Ecto neural progenitor cell (in vitro differentiated cells): ENCODE results near the gene ADAT2.

Experiments used
- DNase-seq: peaks from one replicate; pipeline ENCODE4 v3.0.0-alpha.2; 2018; ENCODE audit warnings: low spot score

Gene ADAT2

DNA sequence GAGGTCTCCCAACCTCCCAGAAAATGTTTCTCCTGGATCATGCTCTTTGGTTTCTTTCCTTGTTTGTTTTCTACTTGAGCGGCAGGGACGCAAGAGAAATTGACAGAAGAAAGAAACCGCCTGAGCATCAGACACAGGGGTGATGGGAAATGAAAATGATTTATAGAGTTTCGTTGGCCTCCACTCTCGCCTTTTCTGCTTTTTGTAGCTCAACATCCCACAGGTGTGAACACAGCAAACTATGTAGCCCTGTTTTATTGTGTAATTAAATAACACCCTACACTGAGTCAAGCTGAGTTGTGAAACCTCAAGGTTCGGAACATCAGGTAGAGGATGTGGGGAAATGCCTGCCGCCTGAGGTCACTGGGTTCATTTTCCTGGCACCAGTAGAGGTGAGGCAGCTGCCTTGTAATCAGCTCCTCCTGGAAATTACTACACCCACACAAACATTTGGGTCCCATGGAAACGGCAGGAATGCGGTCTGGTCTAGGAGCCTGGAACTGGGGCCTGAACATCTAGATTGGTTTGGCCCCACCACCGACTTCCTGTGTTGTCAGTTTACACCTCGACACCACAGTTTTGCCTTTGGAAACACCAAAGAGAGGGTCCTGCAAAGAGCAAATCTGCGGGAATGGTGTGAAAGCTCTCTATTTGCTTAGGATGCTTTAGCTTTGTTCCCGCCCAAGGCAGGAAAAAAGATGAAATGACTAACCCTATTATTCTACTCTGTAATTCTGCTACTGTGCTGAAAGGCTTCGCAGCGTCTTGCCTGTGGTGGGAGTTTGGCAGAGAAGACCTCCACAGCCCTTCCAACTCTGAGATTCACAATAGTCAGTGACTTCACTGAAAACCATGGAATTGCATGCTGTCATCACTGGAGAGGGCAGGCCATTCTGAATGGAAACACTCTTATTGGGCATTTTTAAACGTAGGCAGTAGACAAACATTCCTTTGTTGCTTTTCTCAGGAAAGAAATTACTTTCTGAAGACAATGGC is 53.0 kb downstream of the ADAT2 start:
- no peak for DNase-seq

DNA sequence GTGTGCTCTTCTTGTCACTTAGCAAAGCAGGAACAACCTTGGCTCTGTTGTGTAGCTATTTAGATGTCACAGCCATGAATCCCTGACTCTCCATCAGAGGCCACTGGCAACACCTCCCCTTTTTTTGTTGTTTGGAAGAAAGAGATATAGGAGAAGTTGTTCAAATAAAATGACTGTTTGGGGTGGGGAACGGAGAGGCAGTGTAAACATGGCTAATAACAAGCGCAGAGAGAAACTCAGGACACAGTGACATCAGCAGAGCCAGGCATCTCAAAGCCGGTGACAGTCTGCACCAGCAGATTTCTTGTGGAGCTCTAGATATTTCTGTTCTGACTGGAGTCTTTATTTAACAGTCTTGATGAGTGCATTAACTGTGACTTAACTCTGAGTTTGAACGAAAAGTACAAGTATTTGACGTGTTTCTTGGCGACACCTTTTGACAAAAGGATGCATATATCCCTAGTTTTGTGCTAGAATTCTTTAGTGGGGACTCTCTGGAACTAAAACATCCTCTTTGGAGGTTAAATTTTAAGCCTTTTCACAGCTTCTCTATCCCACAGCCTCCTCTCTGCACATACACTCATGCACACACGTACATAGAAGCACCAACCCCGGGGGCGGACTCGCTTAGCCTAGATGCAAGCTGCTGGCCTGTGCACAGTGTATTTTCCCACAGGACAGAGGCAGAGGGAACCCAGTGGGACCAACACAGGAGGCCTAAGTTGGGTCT is 53.8 kb downstream of the ADAT2 start:
- DNase-seq = no peak

DNA sequence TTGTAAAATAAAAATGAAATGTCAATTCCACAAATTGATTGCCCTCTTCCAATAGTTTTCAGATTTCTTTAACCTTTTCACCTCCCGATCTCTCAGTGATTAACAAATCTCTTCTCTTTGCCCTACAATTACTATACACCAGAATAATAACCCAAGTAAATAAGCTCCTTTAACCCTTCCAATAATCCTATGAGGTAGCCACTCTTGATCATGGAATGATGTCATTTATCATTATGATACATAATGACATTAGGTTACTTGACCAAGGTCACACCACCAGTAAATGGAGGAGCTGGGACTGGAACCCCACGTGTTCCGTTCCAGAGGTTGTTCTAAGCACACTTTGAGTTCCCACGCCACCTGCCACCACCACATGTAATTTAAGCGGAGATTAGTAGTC is 54.8 kb downstream of the ADAT2 start:
- no peak for DNase-seq

DNA sequence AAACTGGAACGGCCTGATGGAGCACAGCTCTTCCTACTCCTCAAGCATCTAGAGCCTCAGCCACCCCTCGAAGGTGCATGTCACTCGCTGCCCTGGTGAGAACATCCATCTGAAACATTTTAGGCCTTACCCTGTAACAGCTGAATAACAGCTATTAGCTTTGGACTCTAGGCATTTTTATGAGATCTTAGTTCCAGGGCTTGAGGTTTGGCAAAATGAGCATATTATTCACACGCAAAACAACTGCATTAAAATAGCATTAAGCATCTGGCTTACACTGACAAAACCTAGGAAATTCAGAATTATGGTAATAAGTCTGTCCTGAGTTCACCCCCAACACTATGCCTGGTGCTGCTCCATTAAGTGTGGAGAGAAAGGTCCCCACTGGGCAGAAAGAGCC is 56.1 kb downstream of the ADAT2 start:
- DNase-seq = no peak

DNA sequence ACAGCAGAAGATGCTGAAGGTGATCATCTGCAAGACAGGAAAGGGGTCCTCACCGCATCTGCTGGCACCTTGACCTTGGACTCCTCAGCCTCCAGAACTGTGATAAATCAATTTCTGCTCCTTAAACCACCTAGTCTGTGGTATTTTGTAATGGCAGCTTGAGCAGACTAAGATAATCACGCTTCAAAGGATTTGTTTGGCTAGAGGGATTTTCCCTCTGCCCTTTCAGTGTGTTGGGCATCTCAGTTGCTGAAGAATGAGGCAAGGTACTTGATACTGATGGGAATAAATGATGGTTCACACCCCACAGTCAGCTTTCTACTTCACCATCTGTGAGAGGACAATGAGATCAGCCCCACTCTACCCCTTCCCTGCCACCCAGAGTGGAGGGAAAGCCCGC is 60.2 kb downstream of the ADAT2 start:
- DNase-seq = no peak

DNA sequence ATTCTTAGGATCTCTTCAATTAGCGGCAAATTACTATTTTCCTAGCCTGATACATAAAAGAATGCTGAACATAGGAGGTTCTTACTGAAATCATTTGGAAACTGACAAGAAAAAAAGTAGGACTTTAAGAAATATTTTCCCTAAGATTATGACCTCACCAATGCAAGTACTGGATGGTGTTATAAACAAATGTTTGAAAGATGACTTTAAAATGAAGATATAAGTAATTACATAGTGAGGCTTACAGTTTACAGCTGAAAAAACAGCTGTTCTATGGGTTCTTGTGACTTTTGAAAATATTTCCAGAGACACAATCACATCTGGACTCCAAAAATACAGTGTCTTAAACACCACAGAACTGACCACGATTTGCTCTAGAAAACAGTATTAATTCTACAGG is 64.9 kb downstream of the ADAT2 start:
- no peak for DNase-seq

DNA sequence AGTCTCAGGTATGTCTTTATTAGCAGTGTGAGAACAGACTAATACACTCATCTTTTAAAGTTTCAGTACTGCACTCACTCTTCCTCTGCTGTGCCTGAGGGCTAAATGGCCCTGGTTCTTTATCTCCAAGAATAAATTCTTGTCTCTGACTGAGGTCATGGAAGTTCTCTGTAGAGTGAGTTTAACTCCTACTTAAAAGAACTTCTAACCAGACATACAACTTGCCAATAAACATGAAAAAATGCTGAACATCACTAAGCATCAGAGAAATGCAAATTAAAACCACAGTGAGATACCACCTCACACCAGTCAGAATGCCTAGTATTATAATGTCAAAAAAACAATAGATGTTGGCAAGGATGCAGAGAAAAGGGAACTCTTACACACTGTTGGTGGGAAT is 73.6 kb downstream of the ADAT2 start:
- no peak for DNase-seq

DNA sequence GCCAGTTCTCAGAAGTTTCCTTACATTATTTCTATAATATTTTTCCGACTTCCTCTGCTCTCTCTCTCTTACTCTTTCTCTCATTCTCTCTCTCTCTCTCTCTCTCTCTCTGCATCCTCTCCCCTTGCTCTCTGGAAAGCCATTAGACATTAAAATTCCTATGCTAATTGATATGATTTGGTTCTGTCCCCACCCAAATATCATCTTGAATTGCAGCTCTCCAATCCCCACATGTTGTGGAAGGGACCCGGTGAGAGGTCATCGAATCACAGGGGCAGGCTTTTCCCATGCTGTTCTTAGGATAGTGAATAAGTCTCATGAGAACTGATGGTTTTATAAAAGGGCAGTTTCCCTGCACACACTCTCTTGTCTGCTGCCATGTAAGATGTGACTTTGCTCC is 74.1 kb downstream of the ADAT2 start:
- no peak for DNase-seq

DNA sequence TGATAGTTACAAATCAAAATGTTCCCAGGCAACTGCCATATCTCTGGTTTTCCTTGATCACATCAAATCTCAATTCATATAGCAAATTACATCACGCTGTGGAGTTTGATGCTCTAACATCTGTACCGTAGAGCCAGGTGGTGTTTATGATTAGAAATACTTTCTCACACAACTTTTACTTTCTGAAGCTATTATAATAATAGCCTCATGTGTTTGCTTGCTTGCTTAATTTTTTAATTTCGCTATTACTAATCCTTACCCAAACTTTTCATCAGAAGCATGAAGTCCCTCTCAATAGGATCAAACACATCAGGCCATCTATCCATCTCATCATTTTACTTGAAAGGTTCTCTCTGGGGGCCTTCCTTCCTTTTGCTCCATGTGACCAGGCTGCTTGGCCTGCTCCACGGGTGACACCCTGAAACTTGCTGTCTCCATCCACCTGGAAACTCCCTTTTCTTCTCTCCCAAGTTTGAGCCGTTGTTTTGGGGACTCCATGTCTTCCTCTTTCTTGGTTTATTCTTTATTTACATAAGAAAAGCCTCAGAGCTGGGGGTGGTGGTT is 75.4 kb downstream of the ADAT2 start:
- no peak for DNase-seq

DNA sequence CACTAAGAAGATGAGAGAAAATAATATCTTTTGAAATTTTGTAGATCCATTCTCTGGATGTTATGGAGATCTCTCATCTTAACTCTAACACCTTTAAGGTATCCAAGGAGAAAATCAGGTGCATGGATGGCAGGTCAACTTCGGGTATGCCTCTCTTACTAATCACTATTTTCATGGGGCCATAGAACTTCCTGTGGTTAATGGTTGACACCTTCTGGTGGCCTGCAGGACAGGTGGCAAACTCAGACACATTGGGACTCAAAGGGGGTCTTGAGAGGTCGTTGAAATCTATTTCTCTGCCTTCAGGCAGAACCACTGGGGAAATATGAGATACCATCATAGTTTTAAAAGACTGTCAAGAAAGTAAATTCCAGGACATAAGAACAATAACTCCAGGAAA is 76.5 kb downstream of the ADAT2 start:
- no peak for DNase-seq
